NCI-H1694 treated with DMSO at 0.1 percent for 48 hours (cell line): ENCODE results near the gene RSPH10B2.
"Not testable (repeated sequence)": the region's sequence is repeated elsewhere in the genome, so short reads cannot be mapped to it uniquely, and the experiment has no call there.

Experiments used
- DNase-seq: peaks from one replicate; lab custom pipeline; 2025; lab: John Stamatoyannopoulos, UW

RSPH10B2 gene

GRCh38 chr7:6753964-6754363 is at the start of gene RSPH10B2:
Gene RSPH10B2, plus strand, starts transcription at chr7:6754103. Its CDS starts 3,575 bp downstream, at chr7:6757678.
- not testable (repeated sequence) for DNase-seq

GRCh38 chr7:6705959-6706665 is 47.8 kb upstream of the RSPH10B2 start:
- no peak for DNase-seq

GRCh38 chr7:6706666-6707407 is 47.1 kb upstream of the RSPH10B2 start, which contains the start of gene ZNF12:
Gene ZNF12, minus strand, starts transcription at chr7:6706947. Its CDS starts 1,774 bp downstream, at chr7:6705173.
- DNase-seq: peak; percentile 93

- DNase-seq: no peak
These were observed 45.6 kb upstream of the RSPH10B2 start for GRCh38 chr7:6708304-6708703.

GRCh38 chr7:6709808-6710207 is 44.1 kb upstream of the RSPH10B2 start:
- DNase-seq: no peak

- no peak for DNase-seq
These were observed 39.5 kb upstream of the RSPH10B2 start for GRCh38 chr7:6714360-6714759.

GRCh38 chr7:6715898-6716297 is 38.0 kb upstream of the RSPH10B2 start:
- DNase-seq: not testable (repeated sequence)

- DNase-seq: no peak
These were observed 35.8 kb upstream of the RSPH10B2 start for GRCh38 chr7:6718124-6718523.

GRCh38 chr7:6724351-6724750 is 29.6 kb upstream of the RSPH10B2 start:
- DNase-seq: not testable (repeated sequence)

GRCh38 chr7:6725003-6725402 is 28.9 kb upstream of the RSPH10B2 start:
- no peak for DNase-seq

GRCh38 chr7:6726341-6726740 is 27.6 kb upstream of the RSPH10B2 start:
- not testable (repeated sequence) for DNase-seq

GRCh38 chr7:6727663-6728062 is 26.2 kb upstream of the RSPH10B2 start:
- no peak for DNase-seq

GRCh38 chr7:6728893-6729491 is 24.9 kb upstream of the RSPH10B2 start:
- DNase-seq: not testable (repeated sequence)

GRCh38 chr7:6729492-6730342 is 24.2 kb upstream of the RSPH10B2 start:
- peak; percentile 56 for DNase-seq

- no peak for DNase-seq
These were observed 23.6 kb upstream of the RSPH10B2 start for GRCh38 chr7:6730343-6730633.

- not testable (repeated sequence) for DNase-seq
These were observed 15.5 kb upstream of the RSPH10B2 start for GRCh38 chr7:6738415-6738814.

GRCh38 chr7:6744410-6745100 is 9.3 kb upstream of the RSPH10B2 start:
- not testable (repeated sequence) for DNase-seq

GRCh38 chr7:6749335-6749734 is 4.6 kb upstream of the RSPH10B2 start:
- DNase-seq: not testable (repeated sequence)

GRCh38 chr7:6750173-6750572 is 3.7 kb upstream of the RSPH10B2 start:
- DNase-seq: not testable (repeated sequence)

GRCh38 chr7:6761186-6761585 is 7.3 kb downstream of the RSPH10B2 start:
- not testable (repeated sequence) for DNase-seq

- DNase-seq: not testable (repeated sequence)
These were observed 27.7 kb downstream of the RSPH10B2 start for GRCh38 chr7:6781581-6781980.
